H7 (cell line): ENCODE measurements around the gene PRMT5. TPM values are rescaled to one million over a fixed set of nuclear protein-coding genes. Genes with fewer than 3 reads are reported as not detected.

ENCODE experiments used
- total RNA-seq: library from RNA; depleted of rRNA; stranded (reverse); fragments of >200 nt; shearing (Covaris generic); gene quantifications from 2 replicates; pipeline ENCODE4 v1.2.3, GENCODE V29; 2014; rRNA removed

Gene PRMT5
- total RNA-seq, 1 experiment from 2014 or later: 114 TPM

Other genes with a start within 250 kb of the PRMT5 start
- gene OXA1L, start 162.7 kb downstream of the PRMT5 start, total RNA-seq: 192 and 227 TPM in 2 replicates
- gene SLC7A7, start 113.9 kb downstream of the PRMT5 start, total RNA-seq: 5.7 and 8.3 TPM in 2 replicates
- 80.8 and 86.6 TPM in 2 replicates for gene MRPL52, start 99.5 kb downstream of the PRMT5 start, total RNA-seq
- gene MMP14, start 92.8 kb downstream of the PRMT5 start, total RNA-seq: 54.6 and 79.8 TPM in 2 replicates
- 9.5 and 19.3 TPM in 2 replicates for gene LRP10, start 57.6 kb downstream of the PRMT5 start, total RNA-seq
- 0.33 and 0.73 TPM in 2 replicates for gene REM2, start 46.2 kb downstream of the PRMT5 start, total RNA-seq
- 41.9 and 45.0 TPM in 2 replicates for gene RBM23, start 10.2 kb downstream of the PRMT5 start, total RNA-seq
- 96.5 and 104 TPM in 2 replicates for gene HAUS4, start 27.7 kb upstream of the PRMT5 start, total RNA-seq
- gene AJUBA, start 53.2 kb upstream of the PRMT5 start, total RNA-seq: 27.0 and 27.5 TPM in 2 replicates
- gene C14orf93, start 80.8 kb upstream of the PRMT5 start, total RNA-seq: 13.2 and 16.9 TPM in 2 replicates
- gene PSMB5, start 105.5 kb upstream of the PRMT5 start, total RNA-seq: 262 and 328 TPM in 2 replicates
- not detected in 2 replicates for gene PSMB11, start 112.8 kb upstream of the PRMT5 start, total RNA-seq
- gene CDH24, start 128.1 kb upstream of the PRMT5 start, total RNA-seq: 9.7 and 12.3 TPM in 2 replicates
- 83.4 and 89.5 TPM in 2 replicates for gene ACIN1, start 165.8 kb upstream of the PRMT5 start, total RNA-seq
- 73.7 and 97.8 TPM in 2 replicates for gene C14orf119, start 166.1 kb upstream of the PRMT5 start, total RNA-seq
- gene CIROP, start 175.6 kb upstream of the PRMT5 start, total RNA-seq: 0.42 TPM in 1 of 2 replicates, not detected in the other
- 0.44 TPM in 1 of 2 replicates, not detected in the other for gene CEBPE, start 189.9 kb upstream of the PRMT5 start, total RNA-seq